Measurements from ENCODE around the gene NPFFR1. TPM values are rescaled to one million over a fixed set of nuclear protein-coding genes. Genes with fewer than 3 reads are reported as not detected.

NPFFR1 gene
- total and polyA plus RNA-seq, 2 experiments from 2014 or later, result 0.03 to 0.05 TPM

DNA sequence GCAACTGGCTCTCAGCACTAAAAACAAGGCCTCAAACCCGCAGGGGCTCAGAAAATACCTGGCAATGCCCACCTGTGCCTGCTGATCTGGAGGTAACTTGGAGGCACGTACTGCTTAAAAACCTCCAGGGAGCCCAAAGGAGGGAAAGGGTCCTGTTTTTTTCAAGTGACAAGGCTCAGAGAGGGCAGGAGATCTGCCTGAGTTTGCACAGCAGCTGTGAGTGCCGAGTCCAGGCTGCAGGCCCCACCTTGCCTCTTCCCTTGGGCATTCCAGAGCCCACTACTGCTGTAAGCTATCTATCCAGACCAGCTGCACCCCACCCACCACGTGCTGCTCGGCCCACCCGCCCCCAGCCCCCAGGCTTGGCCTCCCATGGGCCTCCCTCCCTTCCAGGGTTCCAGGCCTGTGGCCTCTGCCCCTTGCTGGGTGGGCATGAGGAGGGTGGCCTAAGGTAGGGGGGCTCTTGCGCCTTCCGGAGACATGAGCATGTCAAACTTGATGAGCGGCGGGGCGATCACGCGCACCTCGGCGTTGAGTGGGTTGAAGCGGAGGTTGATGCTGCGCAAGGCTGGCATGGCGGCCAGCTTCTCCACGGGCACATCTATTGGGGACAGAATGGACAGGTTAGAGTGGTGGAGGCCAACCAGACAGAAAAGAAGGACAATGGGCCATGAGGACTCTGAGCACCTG, 17.2 kb upstream of the NPFFR1 start:
- Mint-ChIP-seq H3K4me3 (no peak overlapping the region), H3K27me3 (ENCODE audit: insufficient read depth, low read depth, poor library complexity) (peaks cover 2% of the 10 kb centered on the region), H3K36me3 (ENCODE audit: low read depth) (peaks cover 4% of the 10 kb centered on the region; the same call in 1 of the 3 replicates), H3K9me3 (no peaks in the 10 kb centered on the region), H3K27ac (no peak overlapping the region), H3K4me1 (0 out of 3 replicates have a peak, but pooled peaks cover 2% of the 10 kb centered on the region)
- H3K36me3 ChIP-seq (ENCODE audit: insufficient read depth), result no peaks in the 10 kb centered on the region
- no peaks in the 10 kb centered on the region for H3K4me1 ChIP-seq (ENCODE audit: insufficient read depth)
- H3K9me2 ChIP-seq (ENCODE audit: insufficient read depth), result no peaks in the 10 kb centered on the region
- no peaks in the 10 kb centered on the region for H3K27me3 ChIP-seq (ENCODE audit: insufficient read depth)
- ATAC-seq (no peak), DNase-seq (ENCODE audit: low spot score) (no peak)
- no peaks in the 10 kb centered on the region for H3K79me2 ChIP-seq (replicated peaks; ENCODE audit: insufficient read depth)
- no peak overlapping the region for H3K4me3 ChIP-seq
- no peak overlapping the region for H2AFZ ChIP-seq
- H4K20me1 ChIP-seq (replicated peaks; ENCODE audit: insufficient read depth), result no peaks in the 10 kb centered on the region
- no peaks in the 10 kb centered on the region for H3F3A ChIP-seq (replicated peaks; ENCODE audit: low read depth)
- TF ChIP-seq EZH2 (IDR thresholded peaks at IDR 0.05; ENCODE audit: low read depth, unreplicated experiment) (no peak), CREB1 (CRISPR knock-in tag; IDR thresholded peaks at IDR 0.05; ENCODE audit: low read depth) (no peak), JUNB (IDR thresholded peaks at IDR 0.05; ENCODE audit: unreplicated experiment) (no peak), ZNF462 (CRISPR knock-in tag; IDR thresholded peaks at IDR 0.05) (no peak), STAT1 (IDR thresholded peaks at IDR 0.05; ENCODE audit: unreplicated experiment) (no peak), ZNF114 (CRISPR knock-in tag; IDR thresholded peaks at IDR 0.05) (no peak), REST (IDR thresholded peaks at IDR 0.05; ENCODE audit: unreplicated experiment) (no peak), EZH2phosphoT487 (IDR thresholded peaks at IDR 0.05; ENCODE audit: unreplicated experiment) (no peak), ETS1 (IDR thresholded peaks at IDR 0.05) (no peak), POLR2AphosphoS5 (IDR thresholded peaks at IDR 0.05; ENCODE audit: low read depth) (no peak), NANOG (IDR thresholded peaks at IDR 0.05; ENCODE audit: borderline replicate concordance) (no peak), ZNF331 (CRISPR knock-in tag; IDR thresholded peaks at IDR 0.05; ENCODE audit: low read depth) (no peak), CTCF (conservative IDR thresholded peaks at IDR 0.05; ENCODE audit: low read depth in 2 of 2) (no peak)
- H3K4me2 ChIP-seq, result no peak overlapping the region
- H3K27ac ChIP-seq (ENCODE audit: low read depth), result no peak overlapping the region
